Endothelial cell of umbilical vein (primary cell): ENCODE measurements around the gene LONP2. TPM values are rescaled to one million over a fixed set of nuclear protein-coding genes. Genes with fewer than 3 reads are reported as not detected.

Experiments
- BruUV-seq: library from RNA; stranded (reverse); fragments of 400-500 nt; replicated peaks from 2 replicates; lab custom pipeline; 2021; lab: Mats Ljungman, UMichigan
- CTCF ChIA-PET: fragments of 300-600, 350-600 bp; sonication (Branson Sonifier 250); formaldehyde crosslinking; loops from one replicate; lab custom pipeline; 2021; ENCODE audit warnings: antibody characterized with exemption, inconsistent platforms; lab: Charles Lee
- POLR2A ChIA-PET: fragments of 300-600, 350-600 bp; sonication (Branson Sonifier 250); formaldehyde crosslinking; loops from one replicate; lab custom pipeline; 2021; ENCODE audit warnings: antibody characterized with exemption, inconsistent platforms; lab: Charles Lee
- DNase-seq: peaks from one replicate; pipeline ENCODE4 v3.0.0-alpha.2; 2011; ENCODE audit warnings: low read depth, low spot score
- FAIRE-seq: peaks from 2 replicates; lab custom pipeline; 2011; peaks lifted over from hg19 to GRCh38; lab: Jason Lieb, UNC
- H2AFZ ChIP-seq: 2 replicates; pipeline ENCODE4 v1.6.0; 2012; ENCODE audit warnings: low read depth, low read length, control low read depth, inconsistent platforms
- H3K27ac ChIP-seq: 2 replicates; pipeline ENCODE4 v1.5.1; 2011; ENCODE audit warnings: low read depth, mild to moderate bottlenecking, control low read depth, low read length, moderate library complexity; ENCODE audit not compliant: insufficient read depth
- H3K27me3 ChIP-seq, 2 experiments: 2 replicates each; pipeline versions ENCODE4 v1.6.0 to v1.6.1; 2011; ENCODE audit warnings: low read length in 2 of 2, mixed read lengths in 1 of 2; ENCODE audit not compliant: control insufficient read depth in 2 of 2, insufficient read depth in 2 of 2
- H3K36me3 ChIP-seq, 2 experiments: 2 replicates in 1 of 2; 3 replicates in 1 of 2; pipeline ENCODE4 v1.5.1; 2011; ENCODE audit warnings: low read length in 2 of 2, mild to moderate bottlenecking in 1 of 2, moderate library complexity in 1 of 2; ENCODE audit not compliant: control insufficient read depth in 2 of 2, insufficient read depth in 2 of 2; ENCODE audit errors: extremely low read depth in 1 of 2
- H3K4me1 ChIP-seq: 3 replicates; pipeline ENCODE4 v1.5.1; 2011; ENCODE audit warnings: mild to moderate bottlenecking, low read length; ENCODE audit not compliant: control insufficient read depth, insufficient read depth; ENCODE audit errors: extremely low read depth
- H3K4me2 ChIP-seq: 2 replicates; pipeline ENCODE4 v1.6.1; 2011; ENCODE audit warnings: low read length, control low read depth, mixed read lengths; ENCODE audit not compliant: insufficient read depth
- H3K4me3 ChIP-seq, 3 experiments: fragments of 200-600 bp in 1 of 3; sonication (generic), shearing (Covaris generic) in 1 of 3; replicated peaks in 1 of 3; 2 replicates each; pipeline ENCODE4 v1.5.1; 2011 to 2016; ENCODE audit warnings: control low read depth in 3 of 3, low read length in 3 of 3, mild to moderate bottlenecking in 2 of 3, inconsistent platforms in 1 of 3, low read depth in 1 of 3, moderate library complexity in 1 of 3; ENCODE audit not compliant: insufficient read depth in 1 of 3
- H3K79me2 ChIP-seq: 2 replicates; pipeline ENCODE4 v1.6.0; 2012; ENCODE audit warnings: low read length, inconsistent platforms; ENCODE audit not compliant: control insufficient read depth, insufficient read depth
- H3K9ac ChIP-seq: replicated peaks from 2 replicates; pipeline ENCODE3; 2011; ENCODE audit warnings: low read length, control low read depth; ENCODE audit not compliant: insufficient read depth; ENCODE audit errors: extremely low read depth
- H3K9me1 ChIP-seq: replicated peaks from 3 replicates; pipeline ENCODE4 v1.6.0; 2011; ENCODE audit warnings: mild to moderate bottlenecking, low read length; ENCODE audit not compliant: control insufficient read depth, insufficient read depth; ENCODE audit errors: extremely low read depth
- H3K9me3 ChIP-seq: replicated peaks from 2 replicates; pipeline ENCODE4 v1.5.1; 2012; ENCODE audit warnings: low read length, inconsistent platforms; ENCODE audit not compliant: control insufficient read depth, insufficient read depth
- H4K20me1 ChIP-seq: replicated peaks from 2 replicates; pipeline ENCODE3; 2011; ENCODE audit warnings: mild to moderate bottlenecking, low read length; ENCODE audit not compliant: control insufficient read depth, insufficient read depth; ENCODE audit errors: extremely low read depth
- CTCF ChIP-seq, 2 donors: IDR thresholded peaks; 1 replicate in 1 of 2; 2 replicates in 1 of 2; pipeline ENCODE4 v1.5.1; 2011; ENCODE audit warnings: low read length in 2 of 2, mild to moderate bottlenecking in 2 of 2, moderate library complexity in 2 of 2, control low read depth in 1 of 2, inconsistent platforms in 1 of 2, low read depth in 1 of 2; ENCODE audit not compliant: insufficient read depth in 1 of 2; ENCODE audit errors: extremely low read depth in 1 of 2
- EZH2 ChIP-seq: IDR thresholded peaks from 2 replicates; pipeline ENCODE4 v1.6.1; 2012; ENCODE audit warnings: borderline replicate concordance, low read depth, mild to moderate bottlenecking, moderate library complexity, low read length, inconsistent platforms; ENCODE audit not compliant: severe bottlenecking
- FOS ChIP-seq: IDR thresholded peaks from 2 replicates; pipeline ENCODE4 v1.6.1; 2011; ENCODE audit warnings: mild to moderate bottlenecking, low read length, moderate library complexity, borderline replicate concordance; ENCODE audit not compliant: insufficient read depth
- GATA2 ChIP-seq: IDR thresholded peaks from 2 replicates; pipeline ENCODE4 v1.7.0; 2011; ENCODE audit warnings: low read depth, mild to moderate bottlenecking, moderate library complexity, mixed read lengths, low read length; ENCODE audit not compliant: insufficient read length, insufficient read depth
- JUN ChIP-seq: IDR thresholded peaks from 2 replicates; pipeline ENCODE4 v1.6.1; 2011; ENCODE audit warnings: borderline replicate concordance, low read depth; ENCODE audit not compliant: insufficient read length, insufficient read depth
- MYC ChIP-seq: IDR thresholded peaks from one replicate; pipeline ENCODE4 v1.6.1; 2011; ENCODE audit warnings: mild to moderate bottlenecking, low read depth, low read length
- POLR2A ChIP-seq: IDR thresholded peaks from 2 replicates; pipeline ENCODE4 v1.6.1; 2012; ENCODE audit warnings: low read depth, mild to moderate bottlenecking, control low read depth, low read length
- POLR2AphosphoS5 ChIP-seq: IDR thresholded peaks from 2 replicates; pipeline ENCODE4 v1.6.1; 2012; ENCODE audit warnings: low read depth, mild to moderate bottlenecking, control low read depth, low read length, moderate library complexity; ENCODE audit not compliant: insufficient read depth
- dilution Hi-C: fragments of 300-500 bp; cut with MboI; formaldehyde crosslinking; loops from one replicate; pipeline ENCODE4 v1.15.0; 2019; ENCODE audit warnings: low sequenced_read_pairs; ENCODE audit not compliant: extremely low pct_ligation_motif_present
- intact Hi-C: fragments of 100-400 bp; cut with micrococcal nuclease; formaldehyde crosslinking; loops from one replicate; pipeline ENCODE4 v1.10.0; 2022
- polyA plus RNA-seq, 4 experiments: library from polyadenylated mRNA; depleted of rRNA in 3 of 4; stranded (reverse) in 3 of 4; unstranded in 1 of 4; fragments of >200 nt; gene quantifications; 2 replicates each; pipeline versions ENCODE4 v1.2.1 to v1.2.3, GENCODE V29; 2011 to 2012; ENCODE audit warnings: missing spikeins in 1 of 4
- total RNA-seq: library from RNA; stranded (reverse); gene quantifications from 2 replicates; pipeline ENCODE4 v1.2.3, GENCODE V29; 2021
- TF ChIP-seq, protein P1 (sequence below): IDR thresholded peaks from 2 replicates; pipeline ENCODE4 v1.6.1; 2011; ENCODE audit not compliant: insufficient read depth, insufficient read length

LONP2 gene
- total and polyA plus RNA-seq, 2 donors (not counting 3 experiments of a cell fraction or from before 2014, with no cell fraction given), result 13.5 to 38.4 TPM

DNA sequence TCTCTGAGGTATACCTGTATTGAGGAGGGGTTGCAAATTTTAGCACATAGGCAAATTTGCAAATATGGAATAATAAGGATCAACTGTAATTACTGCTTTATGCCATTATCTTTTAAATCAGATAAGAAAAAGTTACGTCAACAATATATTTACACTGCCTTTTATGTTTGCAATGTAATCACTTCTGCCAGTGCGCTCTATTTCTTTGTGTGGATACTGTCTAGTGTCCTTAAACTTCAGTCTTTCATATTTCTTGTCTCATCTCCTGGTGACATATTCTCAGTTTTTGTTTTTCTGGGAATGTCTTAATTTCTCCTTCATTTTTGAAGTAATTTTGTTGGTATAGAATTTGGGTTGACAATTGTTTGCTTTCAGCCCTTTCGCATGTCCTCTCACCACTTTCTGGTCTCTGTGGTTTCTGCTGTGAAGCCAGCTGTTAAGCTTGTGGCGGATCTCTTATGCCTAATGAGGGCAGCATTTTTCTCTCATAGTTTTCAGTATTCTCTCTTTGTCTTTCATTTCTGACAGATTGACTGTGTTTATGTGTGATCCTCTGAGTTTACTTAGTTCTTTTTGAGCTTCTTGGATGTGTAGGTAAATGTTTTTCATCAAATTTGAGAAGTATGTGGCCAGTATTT, 40.8 kb downstream of the LONP2 start:
- intact Hi-C loops, result no loop called here
- Histone ChIP-seq H3K9ac (no peak overlapping the region), H4K20me1 (no peaks in the 10 kb centered on the region), H3K9me1 (peaks cover 2% of the 10 kb centered on the region), H2AFZ (no peak overlapping the region), H3K27ac (no peak overlapping the region), H3K79me2 (no peaks in the 10 kb centered on the region), H3K4me2 (no peak overlapping the region), H3K9me3 (no peaks in the 10 kb centered on the region), H3K36me3 (peaks cover 0 to 3% of the 10 kb centered on the region in 2 experiments), H3K4me3 (no peak overlapping the region), H3K4me1 (no peaks in the 10 kb centered on the region), H3K27me3 (no peaks in the 10 kb centered on the region)
- no peak for TF ChIP-seq MYC
- TF ChIP-seq EZH2, result no peak
- no peak for TF ChIP-seq CTCF (IDR thresholded peaks at IDR 0.05; ENCODE audit: extremely low read depth in 1 of 2, insufficient read depth in 1 of 2, low read depth in 1 of 2, low read length in 2 of 2)
- POLR2A ChIA-PET, result no interaction called here
- CTCF ChIA-PET, result interaction anchor here (1.2 kb wide), 1 partner anchor 11 kb away, joined by 3 read pairs; no protein-coding TSS in a partner anchor
- BruUV-seq, result no TSS peak
- FAIRE-seq (no peak), DNase-seq (no peak)
- dilution Hi-C loops, result no loop called here

GRCh38 chr16:48287239-48287638, 43.1 kb downstream of the LONP2 start:
- Histone ChIP-seq H2AFZ (no peak overlapping the region), H3K9me3 (no peaks in the 10 kb centered on the region), H3K27me3 (no peaks in the 10 kb centered on the region), H3K79me2 (no peaks in the 10 kb centered on the region), H3K27ac (no peak overlapping the region), H3K4me3 (no peak overlapping the region), H3K9ac (no peak overlapping the region), H3K4me2 (no peak overlapping the region), H3K36me3 (peaks cover 0 to 8% of the 10 kb centered on the region in 2 experiments), H3K4me1 (no peaks in the 10 kb centered on the region), H3K9me1 (peaks cover 2% of the 10 kb centered on the region), H4K20me1 (no peaks in the 10 kb centered on the region)
- BruUV-seq, result no TSS peak
- ChIA-PET POLR2A (no interaction called here), CTCF (no interaction called here)
- FAIRE-seq (no peak), DNase-seq (no peak)
- dilution Hi-C loops (no loop called here), intact Hi-C loops (no loop called here)
- TF ChIP-seq CTCF (IDR thresholded peaks at IDR 0.05; ENCODE audit: extremely low read depth in 1 of 2, insufficient read depth in 1 of 2, low read depth in 1 of 2, low read length in 2 of 2) (no peak), EZH2 (no peak), MYC (no peak), POLR2AphosphoS5 (no peak), GATA2 (no peak), FOS (no peak), POLR2A (no peak), JUN (no peak)
- TF ChIP-seq, protein P1, sequence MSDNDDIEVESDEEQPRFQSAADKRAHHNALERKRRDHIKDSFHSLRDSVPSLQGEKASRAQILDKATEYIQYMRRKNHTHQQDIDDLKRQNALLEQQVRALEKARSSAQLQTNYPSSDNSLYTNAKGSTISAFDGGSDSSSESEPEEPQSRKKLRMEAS, result no peak
